HEK293 (cell line): ENCODE measurements around the gene AK1.

ENCODE experiments used
- CTCF ChIA-PET: fragments of 350-600 bp; formaldehyde crosslinking; extraction: SDS; loops from one replicate; lab custom pipeline; 2021; ENCODE audit warnings: antibody characterized with exemption; lab: Yijun Ruan, JAX
- POLR2A ChIA-PET: fragments of 300-600 bp; formaldehyde crosslinking; extraction: SDS; loops from one replicate; lab custom pipeline; 2020; ENCODE audit warnings: antibody characterized with exemption, inconsistent platforms; lab: Yijun Ruan, JAX
- H3K27ac ChIP-seq: fragments of 200-500 bp; sonication (Bioruptor generic); 2 replicates; pipeline ENCODE4 v1.5.1; 2014; ENCODE audit warnings: low read depth, low read length, control low read depth, inconsistent platforms; ENCODE audit errors: extremely low read depth
- H3K36me3 ChIP-seq, 2 experiments: fragments of 200-500 bp in 1 of 2; sonication (Bioruptor generic) in 1 of 2; 1 replicate in 1 of 2; 2 replicates in 1 of 2; pipeline ENCODE4 v1.5.1; 2014 to 2017; ENCODE audit warnings: inconsistent platforms in 2 of 2, low read length in 2 of 2; ENCODE audit not compliant: control insufficient read depth in 2 of 2, insufficient read depth in 1 of 2
- H3K4me1 ChIP-seq: fragments of 200-500 bp; sonication (Bioruptor generic); 2 replicates; pipeline ENCODE4 v1.5.1; 2014; ENCODE audit warnings: mild to moderate bottlenecking, low read length, inconsistent platforms; ENCODE audit not compliant: control insufficient read depth, insufficient read depth
- H3K4me3 ChIP-seq: 2 replicates; pipeline ENCODE4 v1.5.1; 2011; ENCODE audit warnings: low read depth, mild to moderate bottlenecking, control low read depth, low read length, moderate library complexity
- H3K9me3 ChIP-seq: fragments of 200-500 bp; sonication (Bioruptor generic); 2 replicates; pipeline ENCODE4 v1.5.1; 2014; ENCODE audit warnings: low read depth, low read length, inconsistent platforms; ENCODE audit not compliant: control insufficient read depth, insufficient read depth
- EGR2 ChIP-seq: fragments of 450-650 bp; formaldehyde crosslinking; IDR thresholded peaks from 2 replicates; pipeline ENCODE4 v1.5.1; 2016; ENCODE audit warnings: low read depth, missing biosample characterization, missing genetic modification characterization
- GLIS2 ChIP-seq: fragments of 450-650 bp; formaldehyde crosslinking; IDR thresholded peaks from 2 replicates; pipeline ENCODE4 v1.5.1; 2016; ENCODE audit warnings: missing biosample characterization, missing genetic modification characterization
- KLF10 ChIP-seq: fragments of 450-650 bp; IDR thresholded peaks from 2 replicates; pipeline ENCODE4 v1.5.1; 2018; ENCODE audit warnings: missing biosample characterization, mild to moderate bottlenecking, missing genetic modification characterization
- PRDM1 ChIP-seq: fragments of 450-650 bp; formaldehyde crosslinking; IDR thresholded peaks from 2 replicates; pipeline ENCODE4; 2016; ENCODE audit warnings: missing biosample characterization, missing genetic modification characterization
- PRDM2 ChIP-seq: fragments of 450-650 bp; formaldehyde crosslinking; IDR thresholded peaks from 2 replicates; pipeline ENCODE4 v1.5.1; 2016; ENCODE audit warnings: missing biosample characterization, missing genetic modification characterization, borderline replicate concordance
- SETDB1 ChIP-seq: IDR thresholded peaks from one replicate; pipeline ENCODE4 v1.6.1; 2017; ENCODE audit warnings: mild to moderate bottlenecking, low read length, moderate library complexity, mixed read lengths; ENCODE audit not compliant: insufficient read length
- ZBTB26 ChIP-seq: fragments of 450-650 bp; formaldehyde crosslinking; optimal IDR thresholded peaks from 2 replicates; pipeline ENCODE3; 2016; ENCODE audit warnings: missing biosample characterization, mild to moderate bottlenecking, missing genetic modification characterization
- ZFP3 ChIP-seq: fragments of 450-650 bp; formaldehyde crosslinking; IDR thresholded peaks from 2 replicates; pipeline ENCODE4 v1.5.1; 2016; ENCODE audit warnings: low read depth, missing biosample characterization, missing genetic modification characterization
- ZNF121 ChIP-seq: fragments of 450-650 bp; formaldehyde crosslinking; IDR thresholded peaks from 2 replicates; pipeline ENCODE4 v1.5.1; 2016; ENCODE audit warnings: missing biosample characterization, missing genetic modification characterization
- ZNF155 ChIP-seq: fragments of 450-650 bp; formaldehyde crosslinking; IDR thresholded peaks from 2 replicates; pipeline ENCODE4 v1.5.1; 2016; ENCODE audit warnings: missing biosample characterization, missing genetic modification characterization
- ZNF175 ChIP-seq: fragments of 450-650 bp; formaldehyde crosslinking; IDR thresholded peaks from 2 replicates; pipeline ENCODE4 v1.5.1; 2016; ENCODE audit warnings: missing biosample characterization, missing genetic modification characterization
- ZNF302 ChIP-seq: fragments of 450-650 bp; formaldehyde crosslinking; IDR thresholded peaks from 2 replicates; pipeline ENCODE4 v1.5.1; 2016; ENCODE audit warnings: missing biosample characterization, missing genetic modification characterization, low read depth
- ZNF354C ChIP-seq: fragments of 450-650 bp; formaldehyde crosslinking; IDR thresholded peaks from 2 replicates; pipeline ENCODE4 v1.5.1; 2016; ENCODE audit warnings: missing biosample characterization, missing genetic modification characterization, low read depth, borderline replicate concordance
- ZNF549 ChIP-seq: fragments of 450-650 bp; IDR thresholded peaks from 2 replicates; pipeline ENCODE4 v1.5.1; 2018; ENCODE audit warnings: missing biosample characterization, missing genetic modification characterization, mild to moderate bottlenecking, inconsistent platforms, moderate library complexity
- ZNF596 ChIP-seq: fragments of 450-650 bp; IDR thresholded peaks from 2 replicates; pipeline ENCODE4 v1.5.0; 2018; ENCODE audit warnings: missing biosample characterization, mild to moderate bottlenecking, missing genetic modification characterization, moderate library complexity
- ZNF600 ChIP-seq: fragments of 450-650 bp; formaldehyde crosslinking; IDR thresholded peaks from 2 replicates; pipeline ENCODE4 v1.5.1; 2016; ENCODE audit warnings: missing biosample characterization, missing genetic modification characterization
- ZNF623 ChIP-seq: fragments of 450-650 bp; formaldehyde crosslinking; IDR thresholded peaks from 2 replicates; pipeline ENCODE4 v1.5.1; 2016; ENCODE audit warnings: missing biosample characterization, missing genetic modification characterization
- ZNF664 ChIP-seq: fragments of 450-650 bp; formaldehyde crosslinking; IDR thresholded peaks from 2 replicates; pipeline ENCODE4 v1.5.1; 2016; ENCODE audit warnings: missing biosample characterization, missing genetic modification characterization

AK1 gene

GRCh38 chr9:127848756-127849504 lies 28.5 kb downstream of the AK1 start:
- POLR2A ChIA-PET = no interaction called here
- CTCF ChIA-PET = no interaction called here
- no peaks in the 10 kb centered on the region for H3K9me3 ChIP-seq
- peak; percentile 95 for TF ChIP-seq SETDB1
- TF ChIP-seq ZNF155 = no peak
- no peak overlapping the region for H3K27ac ChIP-seq
- no peaks in the 10 kb centered on the region for H3K36me3 ChIP-seq
- H3K4me3 ChIP-seq = no peak overlapping the region
- H3K4me1 ChIP-seq = no peaks in the 10 kb centered on the region

GRCh38 chr9:127847833-127848755 lies 29.4 kb downstream of the AK1 start:
- no peak for TF ChIP-seq ZBTB26 (tag by site-specific recombination)
- TF ChIP-seq ZNF354C (tag by site-specific recombination) = no peak
- TF ChIP-seq ZNF121 (tag by site-specific recombination) = peak; percentile 75
- peak; percentile 80 for TF ChIP-seq ZFP3
- ChIA-PET CTCF (interaction anchor here (0.6 to 2.1 kb wide), 3 partner anchors 22 to 224 kb away, joined by 3 to 5 read pairs (median 5); no protein-coding TSS in a partner anchor), POLR2A (no interaction called here)
- H3K27ac ChIP-seq = no peak overlapping the region
- H3K4me3 ChIP-seq = no peak overlapping the region
- H3K9me3 ChIP-seq = no peaks in the 10 kb centered on the region
- H3K4me1 ChIP-seq = no peaks in the 10 kb centered on the region
- no peaks in the 10 kb centered on the region for H3K36me3 ChIP-seq

- ChIA-PET POLR2A (interaction anchor here (0.6 kb wide), 1 partner anchor 60 kb away, joined by 3 read pairs; no protein-coding TSS in a partner anchor), CTCF (interaction anchor here (1.0 to 2.1 kb wide), 2 partner anchors 23 to 74 kb away, joined by 3 to 5 read pairs; no protein-coding TSS in a partner anchor)
- Histone ChIP-seq H3K4me1 (no peaks in the 10 kb centered on the region), H3K4me3 (no peak overlapping the region), H3K9me3 (no peaks in the 10 kb centered on the region), H3K36me3 (no peaks in the 10 kb centered on the region), H3K27ac (no peak overlapping the region)
- TF ChIP-seq PRDM1 (tag by site-specific recombination) = no peak
- TF ChIP-seq PRDM2 (tag by site-specific recombination) = no peak
- no peak for TF ChIP-seq ZNF549 (tag by site-specific recombination)
- no peak for TF ChIP-seq ZNF175 (tag by site-specific recombination)
- peak; percentile 59; the same call in 1 of the 2 replicates for TF ChIP-seq EGR2 (tag by site-specific recombination)
- TF ChIP-seq ZNF600 (tag by site-specific recombination) = no peak
- no peak for TF ChIP-seq KLF10 (tag by site-specific recombination)
- no peak for TF ChIP-seq ZNF596 (tag by site-specific recombination)
- TF ChIP-seq ZNF664 (tag by site-specific recombination) = peak; percentile 65; the same call in 1 of the 2 replicates
- TF ChIP-seq ZNF623 (tag by site-specific recombination) = no peak
- TF ChIP-seq ZNF302 (tag by site-specific recombination) = no peak
- no peak for TF ChIP-seq GLIS2 (tag by site-specific recombination)
These were observed 30.3 kb downstream of the AK1 start for GRCh38 chr9:127847178-127847510.
